ENCODE measurements around the gene KIF18B.
A peak's percentile ranks its signal among the peaks of the same experiment; 100 is the strongest.

KIF18B gene

GRCh38 chr17:44918006-44918405 is 29.6 kb downstream of the KIF18B start:
- no peak for DNase-seq

GRCh38 chr17:44917456-44917855 is 30.1 kb downstream of the KIF18B start:
- DNase-seq: no peak

GRCh38 chr17:44916781-44917241 is 30.8 kb downstream of the KIF18B start:
- DNase-seq: no peak

GRCh38 chr17:44915862-44916780 is 31.5 kb downstream of the KIF18B start:
- no peak for DNase-seq

- DNase-seq: no peak
These were observed 32.2 kb downstream of the KIF18B start, which contains the start of gene GFAP for GRCh38 chr17:44915321-44915726. Gene GFAP, minus strand, starts transcription at chr17:44915500. Its CDS starts 14 bp downstream, at chr17:44915486.

GRCh38 chr17:44914698-44915271 is 32.8 kb downstream of the KIF18B start:
- DNase-seq: no peak

GRCh38 chr17:44914148-44914547 is 33.4 kb downstream of the KIF18B start:
- no peak for DNase-seq

- DNase-seq: no peak
These were observed 33.9 kb downstream of the KIF18B start for GRCh38 chr17:44913676-44914075.

- no peak for DNase-seq
These were observed 34.6 kb downstream of the KIF18B start for GRCh38 chr17:44912763-44913544.

GRCh38 chr17:44911133-44912001 is 36.2 kb downstream of the KIF18B start:
- peak; percentile 58 for DNase-seq

GRCh38 chr17:44910231-44911106 is 37.1 kb downstream of the KIF18B start:
- no peak for DNase-seq

- DNase-seq: no peak
These were observed 37.9 kb downstream of the KIF18B start for GRCh38 chr17:44909681-44910144.

GRCh38 chr17:44908761-44909326 is 38.7 kb downstream of the KIF18B start:
- DNase-seq: no peak

GRCh38 chr17:44907729-44908470 is 39.7 kb downstream of the KIF18B start:
- DNase-seq: no peak

- no peak for DNase-seq
These were observed 40.5 kb downstream of the KIF18B start for GRCh38 chr17:44906763-44907728.

GRCh38 chr17:44906010-44906646 is 41.4 kb downstream of the KIF18B start:
- no peak for DNase-seq

- DNase-seq: no peak
These were observed 42.3 kb downstream of the KIF18B start for GRCh38 chr17:44905006-44906000.

Measured in CD4-positive, alpha-beta T cell treated with Interleukin-15 for 1 hour (primary cell).